Esophagus (tissue), 2 donors: ENCODE data around the gene STXBP2. TPM values are rescaled to one million over a fixed set of nuclear protein-coding genes. Genes with fewer than 3 reads are reported as not detected.

ENCODE experiments used
- H3K27ac ChIP-seq, 2 donors: one replicate each; pipeline ENCODE4 v1.5.1; 2013; ENCODE audit warnings: low read depth in 2 of 2, mild to moderate bottlenecking in 2 of 2, inconsistent platforms in 1 of 2, low read length in 1 of 2, moderate library complexity in 1 of 2
- H3K27me3 ChIP-seq, 2 donors: one replicate each; pipeline ENCODE4 v1.6.1; 2013; ENCODE audit warnings: low read length in 2 of 2, control low read depth in 1 of 2, mild to moderate bottlenecking in 1 of 2; ENCODE audit not compliant: insufficient read depth in 2 of 2, control insufficient read depth in 1 of 2
- H3K36me3 ChIP-seq, 2 donors: one replicate each; pipeline ENCODE4 v1.6.1; 2013; ENCODE audit warnings: low read length in 1 of 2; ENCODE audit not compliant: control insufficient read depth in 2 of 2, insufficient read depth in 2 of 2
- H3K4me1 ChIP-seq, 2 donors: one replicate each; pipeline ENCODE4 v1.6.1; 2013; ENCODE audit warnings: low read length in 1 of 2; ENCODE audit not compliant: control insufficient read depth in 2 of 2, insufficient read depth in 2 of 2
- H3K4me3 ChIP-seq, 2 donors: one replicate each; pipeline ENCODE4 v1.5.1; 2013; ENCODE audit warnings: low read length in 2 of 2, mild to moderate bottlenecking in 2 of 2, low read depth in 1 of 2, moderate library complexity in 1 of 2
- H3K9me3 ChIP-seq, 2 donors: one replicate each; pipeline ENCODE4 v1.6.1; 2013; ENCODE audit warnings: mild to moderate bottlenecking in 2 of 2, low read depth in 1 of 2, low read length in 1 of 2, moderate library complexity in 1 of 2; ENCODE audit not compliant: control insufficient read depth in 2 of 2, insufficient read depth in 1 of 2
- WGBS, 2 donors: extraction: QIAGEN DNeasy Blood & Tissue Kit; methylation state at CpG; one replicate each; pipeline ENCODE4 v1.1.7; 2013; 5-methylcytosine and 5-hydroxymethylcytosine counted together
- polyA plus RNA-seq, 2 donors: library from polyadenylated mRNA; stranded (reverse); fragments of 200-250 nt; gene quantifications; one replicate each; pipeline ENCODE4 v1.2.3, GENCODE V29; 2013
- donor health status: healthy with polysubstance abuse.
- donor health status: Bipolar disorder and iron deficiency.

The STXBP2 gene
- polyA plus RNA-seq, 2 donors = 73.2 to 88.7 TPM

DNA sequence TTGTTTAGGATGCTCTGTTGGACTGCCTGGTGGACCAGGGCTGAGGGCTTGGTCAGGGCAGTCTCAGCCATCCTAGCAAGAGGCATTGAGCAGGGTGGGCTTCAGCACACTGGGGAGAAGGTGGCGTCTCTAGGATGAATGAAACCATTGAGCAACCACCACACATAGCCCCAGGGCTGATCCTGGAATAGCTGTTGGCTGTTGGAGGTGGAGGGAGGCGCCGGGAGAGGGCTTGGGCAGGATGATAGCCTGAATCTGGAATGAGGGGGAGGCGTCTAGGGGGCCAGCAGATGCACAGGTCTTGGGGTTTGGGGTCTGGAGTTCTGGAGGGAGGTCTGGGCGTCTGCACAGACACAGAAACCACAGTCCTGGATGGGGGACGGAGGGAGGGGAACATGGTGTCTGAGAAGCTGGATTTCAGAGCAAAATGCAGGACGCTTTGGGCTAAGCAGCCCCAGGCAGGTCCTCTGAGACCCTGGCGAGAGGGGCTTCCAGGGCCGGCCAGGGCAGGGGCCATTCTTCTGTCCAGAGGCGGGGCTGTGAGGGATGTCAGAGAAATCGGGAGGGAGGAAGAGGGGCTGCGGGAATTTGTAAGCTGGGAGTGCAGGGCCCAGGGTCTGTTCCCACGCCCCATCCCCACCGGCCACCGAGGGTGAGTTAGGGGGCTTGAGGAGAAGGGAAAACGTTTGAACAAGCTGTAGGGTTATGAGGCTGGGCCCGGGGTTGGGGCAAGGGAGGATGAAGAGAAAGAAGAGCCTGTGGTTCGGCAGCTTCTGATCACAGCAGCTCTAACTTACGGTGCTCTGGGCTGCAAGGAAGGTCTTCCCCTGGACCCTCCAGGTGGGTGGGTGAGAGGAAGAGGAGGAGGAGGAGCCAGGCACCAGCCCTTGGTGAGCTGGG lies 48.9 kb downstream of the STXBP2 start:
- Histone ChIP-seq H3K9me3 (peaks cover 0 to 2% of the 10 kb centered on the region in 2 donors), H3K27me3 (no peaks in the 10 kb centered on the region), H3K36me3 (peaks cover 0 to 10% of the 10 kb centered on the region in 2 donors), H3K4me1 (peaks cover 0 to 12% of the 10 kb centered on the region in 2 donors), H3K4me3 (no peak overlapping the region), H3K27ac (no peak overlapping the region)
- 43% methylated on average over 19 of the region's 19 CpGs for WGBS, 2 donors

DNA sequence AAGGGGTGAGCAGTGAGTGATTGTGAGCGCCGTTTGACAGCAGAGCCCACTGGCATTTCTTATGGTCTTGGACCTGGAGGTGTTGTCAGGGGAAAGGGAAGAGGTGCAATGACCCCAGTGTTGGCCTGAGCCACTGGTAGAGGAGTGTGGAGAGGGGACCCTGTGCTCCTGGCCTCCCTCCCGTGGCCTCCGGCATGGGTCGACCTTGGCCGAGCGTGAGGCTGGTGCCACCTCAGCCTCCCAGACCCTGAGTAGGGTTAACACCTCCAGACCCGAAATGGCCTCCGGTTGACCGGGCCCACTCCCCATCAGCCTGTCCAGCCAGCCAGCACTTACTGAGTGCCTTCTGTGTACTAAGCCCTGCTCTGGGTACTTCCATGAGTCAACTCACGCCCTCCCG lies 50.3 kb downstream of the STXBP2 start:
- Histone ChIP-seq H3K27me3 (peaks cover 0 to 3% of the 10 kb centered on the region in 2 donors), H3K9me3 (peaks cover 0 to 4% of the 10 kb centered on the region in 2 donors), H3K36me3 (peaks cover 0 to 9% of the 10 kb centered on the region in 2 donors), H3K4me1 (peaks cover 0 to 4% of the 10 kb centered on the region in 2 donors), H3K4me3 (no peak overlapping the region), H3K27ac (no peak overlapping the region)
- 80 to 86% methylated on average over 12 of the region's 12 CpGs for WGBS, 2 donors

DNA sequence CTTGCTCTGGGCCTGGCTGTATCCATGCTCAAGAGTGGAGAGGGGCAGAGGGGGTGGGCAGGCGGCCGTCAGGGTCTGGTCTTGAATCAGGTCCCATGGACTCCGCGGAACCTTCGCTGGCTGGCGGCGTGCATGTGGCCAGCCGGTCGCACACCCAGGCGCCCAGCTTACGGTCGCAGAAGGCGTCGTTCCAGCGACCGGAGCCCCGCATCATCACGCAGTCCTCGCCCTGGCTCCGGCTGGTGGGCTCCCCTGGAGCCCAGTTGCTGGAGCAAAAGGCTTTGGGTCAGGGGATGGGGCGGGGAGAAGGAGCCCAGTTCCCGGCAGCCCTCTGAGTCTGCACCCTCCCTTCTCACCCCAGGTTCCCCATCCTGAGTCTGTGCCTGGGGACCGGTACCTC lies 52.3 kb downstream of the STXBP2 start:
- H3K4me1 ChIP-seq = no peaks in the 10 kb centered on the region
- WGBS, 2 donors = 27 to 32% methylated on average over 22 to 23 of the region's 23 CpGs
- no peak overlapping the region for H3K4me3 ChIP-seq
- H3K27me3 ChIP-seq = peaks cover 0 to 3% of the 10 kb centered on the region in 2 donors
- no peaks in the 10 kb centered on the region for H3K36me3 ChIP-seq
- H3K9me3 ChIP-seq = peaks cover 0 to 4% of the 10 kb centered on the region in 2 donors
- no peak overlapping the region for H3K27ac ChIP-seq

DNA sequence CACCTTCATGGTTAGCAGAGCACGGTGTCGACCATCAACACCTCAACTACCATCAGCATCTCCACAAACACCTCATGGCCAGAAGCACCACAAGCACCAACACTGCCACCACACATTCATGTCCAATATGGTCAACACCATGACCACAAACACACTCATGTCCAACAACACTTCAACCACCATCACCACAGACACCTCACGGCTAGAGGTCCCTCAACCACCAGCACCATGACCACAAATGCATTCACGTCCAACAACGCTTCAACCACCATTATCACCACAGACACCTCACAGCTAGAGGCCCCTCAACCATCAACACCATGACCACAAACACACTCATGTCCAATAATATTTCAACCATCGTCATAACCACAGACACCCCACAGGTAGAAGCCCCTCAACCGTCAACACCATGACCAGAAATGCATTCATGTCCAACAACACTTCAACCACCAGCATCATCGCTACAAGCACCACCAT lies 53.9 kb downstream of the STXBP2 start:
- H3K4me3 ChIP-seq = no peak overlapping the region
- 80 to 82% methylated on average over 8 of the region's 8 CpGs for WGBS, 2 donors

DNA sequence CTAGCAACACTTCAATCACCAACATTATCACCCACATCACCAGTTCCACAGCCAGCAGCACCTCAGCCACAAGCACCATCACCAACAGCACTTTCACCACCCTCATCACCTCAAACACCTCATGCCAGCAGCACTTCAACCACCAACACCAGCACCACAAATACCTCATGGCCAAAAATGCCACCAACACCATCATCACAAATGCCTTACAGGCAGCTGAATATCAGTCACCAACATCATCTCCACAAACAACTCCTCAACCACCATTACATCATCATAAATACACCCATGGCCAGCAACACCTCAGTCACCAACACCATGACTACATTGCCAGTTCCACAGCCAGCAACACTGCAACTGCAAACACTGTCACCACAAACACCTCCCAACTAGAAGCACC lies 54.6 kb downstream of the STXBP2 start:
- no peaks in the 10 kb centered on the region for H3K36me3 ChIP-seq
- no peak overlapping the region for H3K27ac ChIP-seq
- H3K9me3 ChIP-seq = peaks cover 0 to 4% of the 10 kb centered on the region in 2 donors
- no peak overlapping the region for H3K4me3 ChIP-seq
- no peaks in the 10 kb centered on the region for H3K4me1 ChIP-seq
- peaks cover 0 to 3% of the 10 kb centered on the region in 2 donors for H3K27me3 ChIP-seq

More for the DNA sequence above, 53.9 kb downstream of the STXBP2 start:
- Histone ChIP-seq H3K27me3 (peaks cover 0 to 3% of the 10 kb centered on the region in 2 donors), H3K27ac (no peak overlapping the region), H3K36me3 (no peaks in the 10 kb centered on the region), H3K9me3 (peaks cover 0 to 4% of the 10 kb centered on the region in 2 donors), H3K4me1 (no peaks in the 10 kb centered on the region)

DNA sequence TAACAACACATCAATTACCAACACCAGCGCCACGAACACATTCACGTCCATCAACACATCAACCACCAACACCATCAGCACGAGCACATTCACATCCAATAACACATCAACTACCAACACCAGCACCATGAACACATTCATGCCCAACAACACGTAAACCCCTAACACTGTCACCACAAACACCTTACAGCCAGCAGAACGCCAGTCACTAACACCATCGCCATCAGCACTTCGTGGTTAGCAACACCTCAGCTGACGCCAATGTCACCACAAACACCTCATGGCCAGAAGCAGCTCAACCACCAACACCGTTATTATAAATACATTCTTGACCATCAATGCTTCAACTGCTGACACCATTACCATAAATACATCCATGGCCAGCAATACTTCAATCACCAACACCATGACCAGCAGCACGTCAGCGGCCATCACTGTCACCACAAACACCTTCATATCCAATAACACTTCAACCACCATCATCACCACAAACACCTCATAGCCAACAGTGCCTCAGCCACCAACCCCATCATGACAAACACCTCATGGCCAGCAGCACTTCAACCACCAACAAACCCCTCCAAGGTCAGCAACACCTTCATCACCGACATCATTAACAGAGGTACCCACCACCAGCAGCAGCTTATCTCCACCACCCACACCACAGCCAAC lies 55.6 kb downstream of the STXBP2 start:
- Histone ChIP-seq H3K4me3 (no peak overlapping the region), H3K27me3 (peaks cover 0 to 3% of the 10 kb centered on the region in 2 donors), H3K4me1 (no peaks in the 10 kb centered on the region), H3K9me3 (peaks cover 0 to 4% of the 10 kb centered on the region in 2 donors), H3K36me3 (no peaks in the 10 kb centered on the region), H3K27ac (no peak overlapping the region)
- WGBS, 2 donors = 68 to 69% methylated on average over 13 of the region's 13 CpGs

DNA sequence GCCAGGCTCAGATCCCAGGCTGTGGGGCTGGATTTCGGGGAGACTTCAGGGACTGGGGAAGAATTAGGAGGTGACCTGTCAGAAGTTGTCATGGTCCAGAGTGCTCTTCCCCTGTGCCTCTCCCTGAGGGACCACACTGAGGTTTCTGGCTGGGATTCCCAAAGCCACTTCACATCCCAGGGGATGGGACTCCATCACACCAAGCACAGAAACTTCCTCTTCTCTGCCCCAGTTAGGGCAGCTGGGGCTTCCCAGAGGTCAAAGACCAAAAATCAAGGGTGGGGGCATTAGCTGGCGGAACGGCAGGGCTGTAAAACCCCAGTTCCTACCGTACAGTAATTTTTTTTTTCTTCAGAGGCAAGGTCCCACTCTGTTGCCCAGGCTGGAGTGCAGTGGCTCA lies 57.6 kb downstream of the STXBP2 start:
- Histone ChIP-seq H3K27ac (no peak overlapping the region), H3K36me3 (no peaks in the 10 kb centered on the region), H3K9me3 (peaks cover 0 to 4% of the 10 kb centered on the region in 2 donors), H3K4me3 (no peak overlapping the region), H3K27me3 (peaks cover 0 to 3% of the 10 kb centered on the region in 2 donors), H3K4me1 (no peaks in the 10 kb centered on the region)
- WGBS, 2 donors = 34 to 61% methylated on average over 4 of the region's 4 CpGs

Other genes with a start within 250 kb of the STXBP2 start
- gene PEX11G, start 148.1 kb upstream of the STXBP2 start, polyA plus RNA-seq = 1 to 10 TPM; 4.9 to 6.5 TPM
- 10 to 100 TPM; 19.6 to 25.6 TPM for gene ZNF358, start 121.0 kb upstream of the STXBP2 start, polyA plus RNA-seq
- gene MCOLN1, start 114.5 kb upstream of the STXBP2 start, polyA plus RNA-seq = 10 to 100 TPM; 13.4 to 17.2 TPM
- 10 to 100 TPM; 27.2 to 47.7 TPM for gene PNPLA6, start 101.4 kb upstream of the STXBP2 start, polyA plus RNA-seq
- 10 to 100 TPM; 24.3 to 40.9 TPM for gene CAMSAP3, start 41.2 kb upstream of the STXBP2 start, polyA plus RNA-seq
- 10 to 100 TPM; 26.9 to 28.1 TPM for gene XAB2, start 7.6 kb upstream of the STXBP2 start, polyA plus RNA-seq
- gene PET100, start 7.3 kb upstream of the STXBP2 start, polyA plus RNA-seq = 100 to 1,000 TPM in 1 of 2 donors, 10 to 100 TPM in 1; 81.3 to 234 TPM
- gene PCP2, start 3.4 kb upstream of the STXBP2 start, polyA plus RNA-seq = 1 to 10 TPM in 1 of 2 donors, under 1 TPM in 1; 0.58 to 1.3 TPM
- gene RETN, start 31.9 kb downstream of the STXBP2 start, polyA plus RNA-seq = 1 to 10 TPM in 1 of 2 donors, under 1 TPM in 1; 0.65 to 2.1 TPM
- gene MCEMP1, start 40.0 kb downstream of the STXBP2 start, polyA plus RNA-seq = under 1 TPM; 0.09 to 0.53 TPM
- gene TRAPPC5, start 43.7 kb downstream of the STXBP2 start, polyA plus RNA-seq = 100 to 1,000 TPM; 133 to 137 TPM
- gene FCER2, start 65.0 kb downstream of the STXBP2 start, polyA plus RNA-seq = under 1 TPM in 1 of 2 donors, not detected in 1; 0.02 TPM
- gene CLEC4G, start 95.0 kb downstream of the STXBP2 start, polyA plus RNA-seq = under 1 TPM in 1 of 2 donors, not detected in 1; 0.27 TPM
- under 1 TPM; 0.22 to 0.27 TPM for gene CD209, start 110.4 kb downstream of the STXBP2 start, polyA plus RNA-seq
- gene CLEC4M, start 126.1 kb downstream of the STXBP2 start, polyA plus RNA-seq = under 1 TPM in 1 of 2 donors, not detected in 1; 0.04 TPM
- gene EVI5L, start 193.1 kb downstream of the STXBP2 start, polyA plus RNA-seq = 1 to 10 TPM; 8.5 to 8.8 TPM
- gene PRR36, start 237.3 kb downstream of the STXBP2 start, polyA plus RNA-seq = under 1 TPM; 0.14 to 0.16 TPM